AG04449 (cell line): ENCODE results near the gene TOP2B.

ENCODE experiments used
- CTCF ChIA-PET: fragments of 350-600 bp; formaldehyde crosslinking; extraction: SDS; loops from one replicate; lab custom pipeline; 2021; ENCODE audit warnings: antibody characterized with exemption; lab: Yijun Ruan, JAX
- POLR2A ChIA-PET: fragments of 400-600, 350-600 bp; formaldehyde crosslinking; extraction: SDS; loops from one replicate; lab custom pipeline; 2020; ENCODE audit warnings: antibody characterized with exemption, inconsistent platforms; lab: Yijun Ruan, JAX
- DNase-seq: peaks from one replicate; pipeline ENCODE4 v3.0.0-alpha.2; 2010; ENCODE audit warnings: low read depth, low spot score
- H3K4me3 ChIP-seq: 2 replicates; pipeline ENCODE4 v1.5.1; 2011; ENCODE audit warnings: low read depth, mild to moderate bottlenecking, control low read depth, low read length
- CTCF ChIP-seq: IDR thresholded peaks from one replicate; pipeline ENCODE4 v1.5.1; 2011; ENCODE audit warnings: mild to moderate bottlenecking, moderate library complexity, low read length, control low read depth, inconsistent platforms; ENCODE audit not compliant: insufficient read depth; ENCODE audit errors: missing control alignments

Gene TOP2B

DNA sequence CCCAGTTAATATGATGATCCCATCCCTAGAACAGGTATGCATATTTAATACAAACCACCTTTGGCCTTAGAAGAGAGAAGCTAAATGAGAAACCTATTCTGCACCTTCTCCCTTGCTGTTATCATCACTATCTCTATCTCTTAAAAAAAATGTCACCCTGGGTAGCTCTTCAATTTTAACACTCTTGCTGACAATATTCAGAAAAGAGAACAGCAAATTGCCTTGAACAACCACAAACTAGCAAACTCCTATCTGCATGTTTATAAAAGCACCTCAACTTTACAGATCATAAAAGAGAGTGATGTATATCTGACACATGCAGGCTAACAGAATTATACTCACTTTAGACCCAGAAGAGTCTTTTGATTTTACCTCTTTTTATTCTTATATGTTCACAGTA, 7.4 kb downstream of the TOP2B start:
- TF ChIP-seq CTCF, result no peak
- no peak for DNase-seq
- ChIA-PET CTCF (interaction anchor here (6.0 kb wide), 1 partner anchor 9 kb away, joined by 64 read pairs; no protein-coding TSS in a partner anchor), POLR2A (no interaction called here)
- H3K4me3 ChIP-seq, result no peak overlapping the region

DNA sequence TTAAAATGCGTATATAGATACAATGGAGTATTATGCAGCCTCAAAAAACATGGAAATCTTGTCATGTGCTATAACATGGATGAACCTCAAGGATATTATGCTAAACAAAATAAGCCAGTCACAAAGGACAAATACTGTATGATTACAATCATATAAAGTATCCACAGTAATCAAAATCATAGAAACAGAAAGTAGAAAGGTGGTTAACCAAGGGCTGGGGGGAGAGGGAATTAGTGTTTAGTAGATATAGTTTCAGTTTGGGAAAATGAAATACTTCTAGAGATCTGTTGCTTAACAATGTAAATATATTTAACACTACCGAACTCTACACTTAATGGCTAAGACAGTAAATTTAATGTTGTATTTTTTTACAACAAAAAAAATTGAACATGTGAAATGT, 9.0 kb downstream of the TOP2B start:
- CTCF ChIA-PET, result interaction anchor here (2.1 kb wide), 1 partner anchor 202 kb away, joined by 5 read pairs; no protein-coding TSS in a partner anchor
- TF ChIP-seq CTCF, result no peak
- H3K4me3 ChIP-seq, result no peak overlapping the region
- POLR2A ChIA-PET, result no interaction called here
- no peak for DNase-seq

- ChIA-PET CTCF (interaction anchor here (2.1 kb wide), 1 partner anchor 203 kb away, joined by 5 read pairs; no protein-coding TSS in a partner anchor), POLR2A (no interaction called here)
- H3K4me3 ChIP-seq, result no peak overlapping the region
- DNase-seq, result no peak
- TF ChIP-seq CTCF, result no peak
Observed at GRCh38 chr3:25654576-25654975, 10.1 kb downstream of the TOP2B start.

GRCh38 chr3:25653322-25653721, 11.4 kb downstream of the TOP2B start:
- TF ChIP-seq CTCF, result no peak
- CTCF ChIA-PET, result interaction anchor here (2.1 kb wide), 1 partner anchor 204 kb away, joined by 5 read pairs; no protein-coding TSS in a partner anchor
- POLR2A ChIA-PET, result no interaction called here
- no peak for DNase-seq
- H3K4me3 ChIP-seq, result no peak overlapping the region

DNA sequence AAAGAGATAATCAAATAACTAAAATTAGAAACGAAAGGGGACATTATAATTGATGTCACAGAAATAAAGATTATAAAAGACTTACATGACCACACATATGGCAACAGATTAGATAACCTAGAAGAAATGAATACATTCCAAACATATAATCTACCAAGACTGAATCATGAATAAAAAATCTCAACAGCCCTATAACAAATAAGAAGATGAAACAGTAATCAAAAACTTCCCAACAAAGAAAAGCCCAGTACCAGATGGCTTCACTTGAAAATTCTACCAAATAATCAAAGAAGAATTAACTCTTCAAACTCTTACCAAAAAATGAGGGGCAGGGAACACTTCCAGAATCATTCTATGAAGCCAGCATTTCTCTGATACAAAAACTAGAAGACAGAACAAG, 11.8 kb downstream of the TOP2B start:
- H3K4me3 ChIP-seq, result no peak overlapping the region
- no peak for DNase-seq
- TF ChIP-seq CTCF, result no peak
- ChIA-PET POLR2A (no interaction called here), CTCF (no interaction called here)

GRCh38 chr3:25648925-25649830, 15.5 kb downstream of the TOP2B start:
- CTCF ChIA-PET, result interaction anchor here (0.7 to 6.4 kb wide), 23 partner anchors 10 to 270 kb away, joined by 3 to 179 read pairs (median 6); partner anchors contain the start of genes NGLY1 and OXSM
- TF ChIP-seq CTCF, result no peak
- no peak overlapping the region for H3K4me3 ChIP-seq
- DNase-seq, result no peak
- POLR2A ChIA-PET, result no interaction called here
